ENCODE measurements around the gene FAM117A.

GRCh38 chr17:49708515-49709183 is 55.3 kb downstream of the FAM117A start:
- TF ChIP-seq POLR2AphosphoS5 (IDR thresholded peaks at IDR 0.05; ENCODE audit: low read depth, low read length), result no peak
- TF ChIP-seq POLR2A (IDR thresholded peaks at IDR 0.05; ENCODE audit: low read depth, low read length), result no peak

All from GM12892 (cell line).